RKO (cell line): Measurements from ENCODE around the gene CCDC88C.
"Not testable (repeated sequence)": the region's sequence is repeated elsewhere in the genome, so short reads cannot be mapped to it uniquely, and the experiment has no call there.

Experiments
- DNase-seq: peaks from one replicate; pipeline ENCODE4 v3.0.0-alpha.2; 2016; ENCODE audit warnings: low spot score

The CCDC88C gene

GRCh38 chr14:91227183-91227628 lies 190.4 kb downstream of the CCDC88C start:
- DNase-seq: no peak

GRCh38 chr14:91226360-91226759 lies 191.3 kb downstream of the CCDC88C start:
- not testable (repeated sequence) for DNase-seq

- peak; percentile 24 for DNase-seq
Measured at GRCh38 chr14:91225025-91225424, 192.6 kb downstream of the CCDC88C start.

- peak; percentile 51 for DNase-seq
Measured at GRCh38 chr14:91223028-91223783, 194.4 kb downstream of the CCDC88C start.
